Measurements from ENCODE around the gene MOGAT3. TPM values are rescaled to one million over a fixed set of nuclear protein-coding genes. Genes with fewer than 3 reads are reported as not detected.
A peak's percentile ranks its signal among the peaks of the same experiment; 100 is the strongest.

MOGAT3 gene, protein sequence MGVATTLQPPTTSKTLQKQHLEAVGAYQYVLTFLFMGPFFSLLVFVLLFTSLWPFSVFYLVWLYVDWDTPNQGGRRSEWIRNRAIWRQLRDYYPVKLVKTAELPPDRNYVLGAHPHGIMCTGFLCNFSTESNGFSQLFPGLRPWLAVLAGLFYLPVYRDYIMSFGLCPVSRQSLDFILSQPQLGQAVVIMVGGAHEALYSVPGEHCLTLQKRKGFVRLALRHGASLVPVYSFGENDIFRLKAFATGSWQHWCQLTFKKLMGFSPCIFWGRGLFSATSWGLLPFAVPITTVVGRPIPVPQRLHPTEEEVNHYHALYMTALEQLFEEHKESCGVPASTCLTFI
- total RNA-seq: not detected in 2 replicates
- polyA plus RNA-seq (2012): not detected

DNA sequence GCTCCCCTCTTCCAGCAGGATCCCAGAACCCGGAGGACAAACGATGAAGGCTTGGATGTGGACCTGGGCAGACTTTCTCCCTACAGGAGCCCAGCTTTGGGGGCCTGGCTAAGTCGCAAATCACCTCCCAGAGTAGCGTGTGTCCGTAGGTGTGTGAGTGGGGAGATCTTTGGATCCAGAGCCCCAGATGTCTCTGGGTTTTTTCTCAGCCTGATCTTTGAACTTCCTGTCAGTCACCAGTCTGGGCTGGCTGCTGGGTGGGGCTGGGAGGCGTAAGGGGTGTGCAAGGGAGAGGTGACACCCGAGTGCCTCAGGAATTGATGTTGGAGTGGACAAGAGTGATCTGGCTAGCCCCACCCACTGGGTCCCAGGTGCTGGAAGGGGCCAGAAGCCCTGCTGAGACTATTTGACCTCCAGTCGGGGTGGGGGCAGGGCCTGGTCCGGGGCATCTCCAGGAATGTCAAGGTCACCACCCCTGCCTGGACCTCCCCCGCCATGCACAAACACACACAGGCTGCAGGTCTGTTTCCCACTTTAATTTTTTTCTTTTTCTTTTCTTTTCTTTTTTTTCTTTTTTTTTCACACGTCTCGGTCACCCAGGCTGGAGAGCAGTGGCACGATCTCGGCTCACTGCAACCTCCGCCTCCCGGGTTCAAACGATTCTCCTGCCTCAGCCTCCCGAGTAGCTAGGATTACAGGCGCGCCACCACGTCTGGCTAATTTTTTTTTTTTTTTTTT, at the start of gene MOGAT3:
Gene MOGAT3, minus strand, starts transcription at position 175 of the 738 bp plus-strand sequence. CDS start 182 bp downstream, outside the sequence.
- DNase-seq (ENCODE audit: low read depth): no peak

DNA sequence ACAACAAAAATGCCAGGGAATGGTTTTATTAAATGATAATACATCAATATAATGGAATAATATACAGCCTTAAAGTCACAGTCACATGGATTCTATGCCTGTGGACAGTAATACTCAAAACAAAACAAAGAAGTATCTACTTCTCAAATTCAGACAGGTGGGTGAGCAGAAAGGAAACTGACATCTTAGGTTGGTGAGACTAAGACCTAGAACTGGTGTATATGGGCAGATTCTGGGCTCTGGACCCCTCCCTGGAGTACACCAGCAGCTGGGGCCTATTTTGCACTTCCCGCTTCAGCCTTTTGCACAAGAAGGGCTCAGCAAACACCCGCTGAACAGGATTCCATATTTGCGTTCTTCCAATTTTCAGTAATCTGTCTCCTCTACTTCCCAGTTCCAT, 49.5 kb upstream of the MOGAT3 start:
- no peak for DNase-seq (ENCODE audit: low read depth)

DNA sequence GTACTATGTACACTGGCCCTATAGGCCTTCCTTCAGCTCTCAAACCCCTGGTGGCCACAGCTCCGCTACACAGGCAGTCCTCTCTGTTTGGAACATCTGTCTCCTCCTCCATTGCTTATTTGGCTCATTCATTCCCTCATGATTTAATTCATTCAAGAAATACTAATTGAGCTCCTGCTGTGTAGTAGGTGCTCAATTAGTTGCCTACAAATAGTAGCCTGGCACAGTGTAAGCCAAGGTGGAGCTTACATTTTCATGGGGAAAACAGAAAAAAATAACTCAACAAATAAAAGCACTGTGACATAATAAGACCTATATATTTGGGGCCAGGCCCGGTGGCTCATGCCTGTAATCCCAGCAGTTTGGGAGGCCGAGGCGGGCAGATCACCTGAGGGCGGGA, 47.4 kb upstream of the MOGAT3 start:
- no peak for DNase-seq (ENCODE audit: low read depth)

DNA sequence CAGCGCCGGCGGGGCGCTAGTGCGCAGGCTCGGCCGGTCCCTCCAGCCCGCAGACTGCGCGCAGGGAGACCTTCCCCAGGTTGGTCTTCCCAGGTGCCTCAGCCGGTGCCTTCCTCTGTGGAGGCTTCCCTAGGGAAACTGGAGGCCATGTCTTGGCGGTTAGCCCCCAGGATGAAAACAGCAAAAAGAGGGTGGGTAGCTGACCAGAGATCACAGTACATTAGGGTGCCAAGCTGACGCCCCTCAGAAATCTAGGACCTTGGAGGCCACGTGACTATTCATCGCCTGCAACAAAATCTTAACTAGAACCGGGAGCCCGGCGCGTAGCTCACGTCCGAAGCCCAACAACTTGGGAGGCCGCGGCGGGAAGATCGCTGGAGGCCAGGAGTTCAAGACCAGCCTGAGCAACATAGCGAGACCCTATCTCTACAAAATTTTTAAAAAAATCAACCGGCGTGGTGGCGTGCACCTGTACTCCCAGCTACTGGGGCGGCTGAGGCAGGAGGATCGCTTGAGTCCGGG, 44.4 kb upstream of the MOGAT3 start:
- DNase-seq (ENCODE audit: low read depth): no peak

DNA sequence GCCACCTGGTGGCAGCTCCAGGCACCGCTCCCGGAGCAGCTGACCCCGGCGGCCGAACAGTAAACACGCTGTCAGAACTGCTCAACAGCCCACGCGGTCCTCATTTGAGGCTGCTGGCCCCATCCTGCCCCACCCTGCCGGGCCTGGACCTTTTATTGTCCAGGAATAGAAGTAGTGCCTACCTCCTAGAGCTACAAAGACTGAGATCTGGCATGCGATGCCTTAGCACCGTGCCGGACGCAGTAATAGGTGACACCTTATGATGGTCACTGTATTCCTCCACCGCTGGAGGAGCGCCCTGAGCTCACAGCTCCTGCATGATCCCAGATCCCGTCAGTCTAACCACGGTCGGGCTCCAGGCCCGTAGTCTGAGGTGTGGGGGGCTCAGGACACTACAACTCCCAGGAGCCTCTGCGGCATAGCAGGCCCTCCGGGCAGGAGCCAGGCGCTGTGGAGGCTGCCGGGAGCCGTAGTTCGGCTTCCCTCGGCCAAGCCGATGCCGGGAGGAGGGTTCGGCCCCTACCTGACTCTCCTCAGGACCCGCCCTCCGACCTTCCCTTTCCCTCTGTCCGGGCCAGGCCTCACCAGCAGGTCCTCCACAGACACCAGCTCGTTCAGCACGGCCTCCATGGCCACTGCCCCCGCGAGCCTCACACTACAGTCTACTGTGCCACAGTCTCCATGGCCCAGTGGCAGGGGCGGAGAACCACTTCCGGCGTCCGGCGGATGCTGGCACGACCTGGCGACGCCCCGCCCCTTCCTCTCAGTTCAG, 43.7 kb upstream of the MOGAT3 start, which contains the start of gene FIS1:
Gene FIS1, minus strand, starts transcription at position 707 of the 772 bp plus-strand sequence. Its CDS starts 77 bp downstream, at position 630.
- DNase-seq (ENCODE audit: low read depth): peak; percentile 95

DNA sequence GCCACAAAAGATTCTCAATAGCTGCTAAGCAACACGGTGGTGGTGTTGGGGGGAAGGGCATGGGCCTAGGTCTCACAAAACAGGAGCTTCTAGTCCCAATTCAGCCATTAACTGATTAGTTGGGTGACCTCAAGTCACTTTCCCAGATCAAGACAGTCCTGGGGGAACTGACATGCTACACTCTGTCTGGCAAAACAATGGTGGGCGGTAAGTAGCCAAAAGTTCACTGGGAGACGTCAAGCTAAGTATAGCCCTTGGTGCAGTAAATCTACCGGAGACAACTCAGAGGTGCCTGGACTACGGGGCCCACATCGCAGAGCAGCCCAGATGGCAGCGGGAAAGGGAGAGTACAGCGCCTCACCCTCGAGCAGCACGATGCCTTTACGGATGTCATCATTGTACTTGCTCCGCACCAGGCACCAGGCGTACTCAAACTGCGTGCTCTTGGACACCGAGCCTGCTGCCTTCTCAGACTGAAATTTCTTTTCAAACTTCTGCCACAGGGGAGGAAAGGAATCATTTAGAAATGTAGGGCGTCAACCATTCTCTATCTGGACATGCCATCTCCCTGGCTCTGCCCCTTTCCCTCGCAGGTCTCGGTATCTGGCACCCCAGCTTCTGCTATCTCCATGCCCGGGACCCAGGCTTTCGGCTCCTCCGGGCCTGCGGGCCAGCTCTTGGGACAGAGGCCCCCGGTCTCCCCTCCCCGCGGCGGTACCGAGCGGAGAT, 43.0 kb upstream of the MOGAT3 start:
- DNase-seq (ENCODE audit: low read depth): no peak

DNA sequence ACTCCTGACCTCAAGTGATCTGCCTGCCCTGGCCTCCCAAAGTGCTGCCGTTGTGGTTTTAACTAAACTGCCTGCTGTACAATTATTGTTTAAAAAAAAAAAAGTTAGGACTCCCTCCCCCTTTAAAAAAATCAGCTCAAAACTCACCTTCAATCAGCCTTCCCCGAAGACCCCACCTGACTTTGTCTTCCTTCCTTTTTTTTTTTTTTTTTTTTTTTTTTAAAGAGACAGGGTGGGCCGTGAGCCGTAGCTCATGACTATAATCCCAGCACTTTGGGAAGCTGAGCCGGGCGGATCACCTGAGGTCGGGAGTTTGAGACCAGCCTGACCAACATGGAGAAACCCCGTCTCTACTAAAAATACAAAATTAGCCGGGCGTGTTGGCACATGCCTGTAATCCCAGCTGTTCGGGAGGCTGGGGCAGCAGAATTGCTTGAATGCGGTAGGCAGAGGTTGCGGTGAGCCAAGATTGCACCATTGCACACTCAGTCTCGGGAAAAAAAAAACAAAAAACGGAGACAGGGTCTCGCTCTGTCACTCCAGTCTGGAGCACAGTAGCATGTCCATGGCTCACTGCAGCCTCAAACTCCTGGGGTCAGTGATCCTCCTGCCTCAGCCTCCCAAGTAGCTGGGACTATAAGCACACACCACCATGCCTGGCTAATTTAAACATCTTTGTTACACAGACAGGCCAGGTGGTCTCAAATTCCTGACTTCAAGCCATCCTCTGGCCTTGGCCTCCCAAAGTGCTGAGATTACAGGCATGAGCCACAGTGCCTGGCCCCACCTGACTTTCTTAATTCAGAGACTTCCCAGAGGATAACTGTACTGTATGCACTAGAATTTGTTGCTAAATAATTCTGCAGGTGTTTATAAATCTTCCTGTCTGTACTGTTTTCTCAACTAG, 40.9 kb upstream of the MOGAT3 start:
- peak; percentile 35 for DNase-seq (ENCODE audit: low read depth)

DNA sequence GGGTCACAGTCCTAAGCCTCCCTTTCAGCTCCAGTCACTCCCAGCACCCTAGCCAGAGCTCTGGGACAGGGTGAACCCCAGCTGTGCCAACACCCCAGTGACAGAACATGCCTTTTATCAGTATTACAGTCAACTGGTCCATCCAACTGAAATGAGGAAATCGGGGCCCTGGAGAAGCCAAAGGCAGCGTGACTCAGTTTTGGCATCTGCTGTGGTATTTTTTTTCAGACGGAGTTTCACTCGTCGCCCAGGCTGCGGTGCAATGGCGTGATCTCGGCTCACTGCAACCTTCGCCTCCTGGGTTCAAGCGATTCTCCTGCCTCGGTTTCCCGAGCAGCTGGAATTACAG, 40.2 kb upstream of the MOGAT3 start:
- DNase-seq (ENCODE audit: low read depth): no peak

DNA sequence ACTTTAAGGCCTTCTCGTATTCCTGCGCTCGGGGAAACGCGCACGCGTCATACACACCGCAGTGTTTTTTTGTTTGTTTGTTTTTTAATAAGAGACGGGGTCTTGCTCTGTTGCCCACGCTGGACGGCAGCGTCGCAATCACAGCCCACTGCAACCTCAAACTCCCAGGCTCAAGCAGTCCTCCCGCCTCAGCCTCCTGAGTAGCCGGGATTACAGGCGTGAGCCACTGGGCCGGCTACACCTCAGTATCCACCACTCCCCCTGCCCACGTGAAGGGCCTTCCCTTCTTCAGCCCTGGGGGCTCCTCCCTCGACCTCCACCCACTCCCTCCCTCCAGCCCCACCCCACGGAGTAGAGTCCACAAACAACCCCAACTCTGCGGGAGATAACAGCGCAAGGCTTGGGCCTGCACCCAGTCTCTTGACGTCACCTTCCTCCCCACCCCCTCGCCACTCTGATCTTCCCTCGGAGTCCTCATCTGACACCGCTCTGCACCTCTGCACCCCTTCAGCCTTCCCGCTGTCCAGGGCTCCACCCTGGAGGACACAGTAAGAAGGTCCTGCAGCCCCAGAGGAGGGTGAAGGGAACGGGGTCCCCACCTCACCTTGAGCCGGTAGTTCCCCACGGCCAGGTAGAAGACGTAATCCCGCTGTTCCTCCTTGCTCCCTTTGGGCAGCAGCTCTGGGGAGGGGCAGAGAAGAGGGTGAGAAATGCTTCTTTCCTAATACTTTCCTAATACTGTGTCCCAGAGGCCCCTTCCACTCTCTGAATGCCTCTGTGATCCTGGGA, 39.6 kb upstream of the MOGAT3 start:
- no peak for DNase-seq (ENCODE audit: low read depth)

DNA sequence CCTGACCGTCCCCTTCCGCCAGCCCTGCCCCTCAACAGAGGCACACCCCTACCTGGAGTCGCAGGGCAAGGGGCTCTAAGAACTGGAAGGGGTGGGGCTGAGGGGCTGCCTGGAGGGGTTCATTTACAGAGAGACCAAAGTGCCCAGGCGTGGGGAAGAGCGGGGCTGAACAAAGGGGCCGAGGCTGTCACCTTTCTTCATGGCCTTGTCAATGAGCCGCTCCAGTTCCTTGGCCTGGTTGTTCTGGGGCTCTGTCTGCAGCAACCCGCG, 39.0 kb upstream of the MOGAT3 start:
- DNase-seq (ENCODE audit: low read depth): no peak

DNA sequence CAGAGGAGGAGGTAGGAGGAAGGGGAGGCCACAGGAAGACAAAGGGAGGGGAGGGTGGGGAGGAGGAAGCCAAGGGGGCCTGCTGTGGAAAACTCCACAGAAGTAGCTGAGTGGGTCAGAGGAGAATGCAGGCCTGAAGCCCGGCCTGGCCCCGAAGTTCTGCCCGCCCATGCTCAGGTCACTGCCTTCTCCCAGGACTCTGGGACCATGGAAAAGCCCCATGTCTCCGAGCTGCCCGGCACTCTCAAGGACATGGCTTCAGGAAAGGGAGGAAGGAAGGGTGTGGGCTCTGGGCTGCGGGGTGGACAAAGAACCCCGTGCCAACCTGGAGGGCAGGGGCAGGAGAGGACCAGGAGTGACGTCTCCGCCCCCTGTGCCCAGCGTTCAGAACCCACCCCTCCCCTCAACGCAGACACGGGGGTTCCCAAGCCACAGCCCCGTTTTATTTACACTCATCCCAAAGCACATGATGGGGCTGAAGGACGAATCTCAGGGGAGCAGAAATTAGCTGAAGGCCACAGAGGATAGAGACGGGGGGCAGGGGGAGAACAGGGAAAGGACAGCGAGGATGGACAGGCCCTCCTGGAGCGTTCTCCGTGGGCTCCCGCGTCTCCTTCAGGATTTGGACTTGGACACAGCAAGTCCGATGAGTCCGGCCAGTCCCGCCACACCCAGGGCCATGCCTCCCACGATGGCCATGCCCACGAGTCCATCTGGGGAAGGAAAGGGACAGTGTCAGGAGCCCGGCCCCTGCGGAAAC, 38.5 kb upstream of the MOGAT3 start:
- no peak for DNase-seq (ENCODE audit: low read depth)

DNA sequence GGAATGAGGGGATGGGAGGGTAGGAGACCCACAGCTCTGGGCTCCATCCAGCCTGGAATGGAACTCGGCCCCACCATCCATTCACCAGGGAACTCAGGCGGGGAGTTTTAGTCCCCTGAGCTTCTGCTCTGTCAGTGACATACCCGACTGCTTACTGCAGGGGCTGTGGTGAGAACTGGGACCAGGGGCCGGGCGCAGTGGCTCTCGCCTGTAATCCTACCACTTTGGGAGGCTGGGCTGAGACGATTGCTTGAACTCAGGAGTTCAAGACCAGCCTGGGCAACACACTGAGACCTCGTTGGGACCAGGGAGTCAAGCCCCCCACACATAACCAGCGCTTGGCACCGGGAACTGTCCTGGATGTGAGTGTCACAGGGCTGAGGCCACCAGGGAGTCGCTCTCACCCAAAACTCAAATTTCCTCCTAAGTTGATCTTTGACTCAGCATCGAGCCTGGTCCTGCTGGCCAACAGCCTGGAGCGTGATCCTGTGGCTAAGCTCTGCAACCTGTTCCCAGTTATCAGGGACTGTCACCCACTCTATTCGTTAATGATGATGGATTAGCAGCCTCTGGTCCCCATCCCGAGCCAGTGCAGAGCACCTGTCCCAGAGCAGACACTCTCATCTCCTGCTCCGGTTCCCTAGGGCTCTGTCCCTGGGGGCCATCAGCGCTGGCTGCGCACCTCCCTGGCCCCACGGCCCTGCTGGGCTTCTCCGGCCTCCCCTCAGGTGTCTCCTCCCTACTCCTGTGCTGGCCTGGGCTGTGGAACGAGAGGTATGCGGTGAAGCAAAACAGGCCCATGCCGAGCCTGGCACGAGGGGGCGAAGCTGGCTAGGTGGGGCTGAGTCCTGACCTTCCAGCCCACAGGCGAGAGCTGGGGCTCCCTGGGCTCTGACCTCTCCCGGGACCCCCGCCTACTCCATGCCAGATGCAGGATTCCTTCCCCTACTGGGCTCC, 37.7 kb upstream of the MOGAT3 start:
- peak; percentile 57 for DNase-seq (ENCODE audit: low read depth)

DNA sequence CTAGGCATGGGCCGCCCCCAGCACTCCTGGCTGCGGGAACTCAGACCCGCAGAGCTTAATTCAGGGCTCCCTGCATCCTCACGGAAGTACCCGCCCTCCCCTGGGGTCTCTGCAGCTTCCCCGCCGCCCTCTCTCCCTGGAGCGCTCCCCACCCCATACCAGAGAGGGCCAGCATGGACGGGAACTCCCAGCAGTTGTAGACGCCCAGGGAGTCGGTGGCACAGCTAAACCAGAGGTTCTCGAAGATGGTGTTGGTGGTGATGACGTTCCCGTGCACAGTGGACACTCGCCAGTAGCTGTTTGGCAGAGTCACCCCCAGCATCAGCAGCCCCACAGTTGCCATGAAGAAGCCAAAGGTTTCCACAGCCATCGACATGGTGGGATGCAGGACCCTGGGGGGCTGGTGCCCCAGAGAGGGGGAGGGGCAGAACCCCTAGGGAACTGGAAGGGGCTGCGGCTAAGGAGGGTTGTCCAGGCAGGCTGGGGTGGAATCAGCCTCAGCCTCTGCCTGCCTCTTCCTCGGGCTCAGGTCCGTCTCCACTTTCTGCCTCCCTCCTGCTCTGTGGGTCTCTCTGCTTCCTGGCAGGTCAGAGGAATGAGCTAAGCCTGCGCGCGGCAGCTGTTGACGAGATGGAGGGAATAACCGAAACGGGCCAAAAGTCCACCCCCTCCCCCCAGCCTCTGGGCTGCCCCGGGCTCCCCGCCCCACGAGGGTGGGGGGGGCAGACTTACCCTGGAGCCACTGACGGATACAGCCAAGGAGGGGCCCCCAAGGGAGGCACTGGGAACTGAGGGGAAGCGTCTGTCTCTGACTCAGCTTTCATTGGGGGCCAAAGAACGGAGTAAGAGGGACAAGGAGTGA, 36.6 kb upstream of the MOGAT3 start, which contains the start of gene CLDN15:
Gene CLDN15, minus strand, starts transcription at position 597 of the 862 bp plus-strand sequence. Its CDS starts 221 bp downstream, at position 376.
- no peak for DNase-seq (ENCODE audit: low read depth)

DNA sequence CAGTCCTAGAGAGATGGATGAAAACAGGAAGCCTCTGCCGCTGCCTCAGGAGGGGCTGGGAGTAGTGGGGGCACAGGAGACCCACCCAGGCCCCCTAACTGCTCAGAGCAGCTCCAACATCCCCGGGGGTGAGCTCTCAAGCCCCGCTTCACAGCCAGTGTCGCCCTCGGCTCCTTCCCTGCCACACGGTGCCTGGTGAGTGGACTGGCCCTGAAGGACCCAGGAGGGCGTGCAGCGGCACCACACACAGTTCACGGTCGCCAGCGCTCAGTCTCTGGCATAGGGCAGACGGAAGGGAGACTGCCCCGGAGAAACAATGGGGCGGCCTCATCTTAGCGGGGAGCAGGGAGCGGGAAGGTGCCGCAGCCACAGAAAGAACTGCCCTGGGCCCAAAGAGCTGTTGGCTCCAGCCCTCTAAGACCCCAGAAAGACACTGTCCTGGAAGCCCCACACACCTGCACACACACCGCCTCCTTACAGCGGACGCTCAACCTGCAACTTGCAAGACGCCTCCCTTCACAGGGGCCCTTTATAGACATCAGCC, 35.5 kb upstream of the MOGAT3 start:
- no peak for DNase-seq (ENCODE audit: low read depth)

DNA sequence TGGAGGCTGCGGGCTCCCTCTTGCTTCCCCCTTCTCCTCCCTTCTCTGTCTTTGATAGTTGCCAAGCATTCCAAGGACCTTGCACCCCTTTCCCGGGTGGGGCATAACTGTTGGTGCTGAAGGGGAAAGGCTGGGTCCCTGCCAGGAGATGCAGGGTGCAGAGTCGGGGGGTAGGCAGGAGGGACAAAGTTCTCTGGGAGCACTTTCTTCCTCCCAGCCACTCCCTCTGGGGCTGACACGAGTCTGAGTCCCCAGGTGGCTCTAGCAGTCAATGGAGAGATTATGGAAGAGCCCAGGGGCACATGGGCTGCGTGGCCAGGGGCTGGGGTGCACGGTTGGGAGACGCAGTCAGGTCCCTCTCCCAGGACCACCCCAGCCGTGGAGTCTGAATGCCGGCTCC, 34.7 kb upstream of the MOGAT3 start:
- DNase-seq (ENCODE audit: low read depth): no peak

DNA sequence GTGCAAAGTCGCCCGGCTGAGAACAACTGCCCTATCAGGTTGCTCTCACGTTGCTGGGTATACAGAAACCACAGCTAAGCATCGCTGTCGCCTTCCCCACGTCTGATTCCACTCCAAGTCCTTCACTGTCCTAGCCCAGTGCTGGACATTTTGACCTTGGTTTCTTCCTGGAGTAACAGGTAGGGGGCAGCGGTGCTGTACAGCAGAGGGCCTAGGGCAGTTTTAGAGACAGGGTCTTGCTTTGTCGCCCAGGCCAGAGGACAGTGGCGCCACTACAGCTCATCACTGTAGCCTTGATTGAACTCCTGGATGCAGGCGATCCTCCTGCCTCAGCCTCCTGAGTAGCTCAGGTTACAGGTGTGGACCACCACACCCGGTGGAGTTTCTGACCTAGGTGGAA, 34.2 kb upstream of the MOGAT3 start:
- DNase-seq (ENCODE audit: low read depth): no peak
